ENCODE measurements around the gene SOCS7. TPM values are rescaled to one million over a fixed set of nuclear protein-coding genes. Genes with fewer than 3 reads are reported as not detected.

Gene SOCS7
- total and polyA plus RNA-seq, 2 experiments from 2014 or later: 1.3 to 6.8 TPM

DNA sequence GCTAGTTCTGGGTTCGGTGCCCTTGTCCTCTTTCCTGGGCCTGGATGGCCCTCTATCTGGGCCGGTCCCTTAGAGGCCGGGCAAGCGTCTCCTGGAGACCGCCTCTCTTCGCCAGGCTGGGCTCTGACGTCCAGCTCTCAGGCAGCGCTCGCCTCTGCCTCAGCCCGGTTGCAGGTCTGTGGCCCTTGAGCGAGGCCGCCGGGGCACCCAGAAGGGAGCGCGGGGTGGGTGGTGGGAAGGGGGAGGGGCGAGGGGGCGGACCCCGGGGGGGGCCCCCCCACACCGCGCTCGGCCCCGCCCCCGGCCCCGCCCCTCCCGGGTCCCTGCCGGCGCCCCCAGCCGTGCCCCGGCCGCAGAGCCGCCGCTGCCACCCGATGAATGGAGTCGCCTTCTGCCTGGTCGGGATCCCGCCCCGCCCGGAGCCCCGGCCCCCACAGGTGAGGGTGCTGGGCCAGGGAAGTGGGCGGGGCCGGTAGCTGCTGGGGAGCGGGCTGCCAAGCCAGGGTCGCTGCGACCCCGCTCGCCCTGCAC is 76.5 kb downstream of the SOCS7 start, which contains the start of gene ARHGAP23:
Gene ARHGAP23, plus strand, starts transcription at position 353 of the 531 bp plus-strand sequence. Its CDS starts 22 bp downstream, at position 375.
- Histone ChIP-seq H3K4me3 (peak within 1 kb of the TSS; percentile 84), H4K20me1 (ENCODE audit: insufficient read depth) (0 out of 2 replicates have a peak, but pooled peaks cover 6% of the 10 kb centered on the region), H3K27ac (peak within 1 kb of the TSS; percentile 58), H3K4me1 (ENCODE audit: insufficient read depth) (peaks cover 25% of the 10 kb centered on the region), H2AFZ (peak within 1 kb of the TSS; percentile 74), H3K4me2 (ENCODE audit: unreplicated experiment) (peak within 1 kb of the TSS; percentile 74), H3K36me3 (ENCODE audit: low read depth) (no peaks in the 10 kb centered on the region), H3K79me2 (ENCODE audit: insufficient read depth) (peaks cover 47% of the 10 kb centered on the region), H3K9me3 (ENCODE audit: low read depth) (no peaks in the 10 kb centered on the region), H3F3A (ENCODE audit: insufficient read depth) (peaks cover 29% of the 10 kb centered on the region; the same call in 1 of the 2 replicates), H3K9me2 (ENCODE audit: insufficient read depth) (no peaks in the 10 kb centered on the region), H3K9ac (peak within 1 kb of the TSS; percentile 76), H3K27me3 (replicated peaks; ENCODE audit: insufficient read depth) (no peaks in the 10 kb centered on the region)
- in situ Hi-C loops (cut with MboI): loop anchor here (10.0 kb wide), 1 partner anchor 157 kb away; no protein-coding TSS in a partner anchor
- 2 to 3% methylated on average over 15 to 41 of the region's 46 CpGs for WGBS, 2 experiments (ENCODE audit: low coverage in 1 of 2, low lambda C conversion rate in 2 of 2, missing lambda C conversion rate in 2 of 2)
- DNase-seq: peak; percentile 84
- no peak for TF ChIP-seq EZH2phosphoT487 (IDR thresholded peaks at IDR 0.05; ENCODE audit: insufficient read depth, low read depth)
- TF ChIP-seq EZH2 (IDR thresholded peaks at IDR 0.05; ENCODE audit: insufficient read depth, poor library complexity, severe bottlenecking): no peak

DNA sequence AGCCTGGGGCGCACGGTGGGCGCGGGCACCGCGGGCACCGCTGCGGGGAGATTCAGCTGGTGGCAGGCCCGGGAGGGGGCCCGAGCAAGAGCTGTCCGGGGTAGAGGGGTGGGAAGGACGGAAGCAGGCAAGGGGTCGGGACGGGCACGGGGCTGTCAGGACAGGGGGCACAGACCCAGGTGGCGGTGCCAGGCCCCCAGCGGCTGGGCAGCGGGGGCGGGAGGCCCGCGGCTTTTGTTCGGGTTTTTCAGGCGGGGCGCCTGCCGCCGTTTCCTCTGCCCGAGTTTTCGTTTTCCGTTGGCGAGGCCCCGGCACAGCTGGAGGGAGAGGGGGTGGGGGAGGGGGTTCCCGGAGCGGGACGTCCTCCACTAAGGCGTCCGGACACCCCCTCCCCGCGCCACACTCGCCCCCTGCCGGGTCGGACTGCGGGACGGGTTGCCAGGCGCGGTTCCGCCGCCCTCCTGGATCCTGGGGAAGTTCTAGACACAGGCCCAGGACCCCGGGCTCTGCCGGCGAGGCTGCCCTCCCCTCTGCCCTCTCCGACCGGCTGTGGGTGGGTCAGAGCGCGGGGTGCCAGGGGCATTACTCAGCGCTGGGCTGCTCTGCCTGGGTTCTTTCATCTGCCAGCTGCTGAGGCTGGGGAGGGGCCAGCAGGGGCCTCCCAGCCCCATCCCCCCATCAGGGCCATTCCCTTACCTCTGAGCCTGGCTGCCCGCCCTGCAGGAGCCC is 77.2 kb downstream of the SOCS7 start:
- peak overlapping the region; percentile 84 for H3K4me3 ChIP-seq
- H3K9me3 ChIP-seq (ENCODE audit: low read depth): no peaks in the 10 kb centered on the region
- 1% methylated on average over 20 to 47 of the region's 56 CpGs for WGBS, 2 experiments (ENCODE audit: low coverage in 1 of 2, low lambda C conversion rate in 2 of 2, missing lambda C conversion rate in 2 of 2)
- H3K4me2 ChIP-seq (ENCODE audit: unreplicated experiment): peak overlapping the region; percentile 74
- TF ChIP-seq EZH2phosphoT487 (IDR thresholded peaks at IDR 0.05; ENCODE audit: insufficient read depth, low read depth): no peak
- no peak for TF ChIP-seq EZH2 (IDR thresholded peaks at IDR 0.05; ENCODE audit: insufficient read depth, poor library complexity, severe bottlenecking)
- 0 out of 2 replicates have a peak, but pooled peaks cover 6% of the 10 kb centered on the region for H4K20me1 ChIP-seq (ENCODE audit: insufficient read depth)
- H3K27me3 ChIP-seq (replicated peaks; ENCODE audit: insufficient read depth): no peaks in the 10 kb centered on the region
- H3K79me2 ChIP-seq (ENCODE audit: insufficient read depth): peaks cover 53% of the 10 kb centered on the region
- H3K36me3 ChIP-seq (ENCODE audit: low read depth): no peaks in the 10 kb centered on the region
- in situ Hi-C loops (cut with MboI): loop anchor here (10.0 kb wide), 1 partner anchor 156 kb away; no protein-coding TSS in a partner anchor
- DNase-seq: peak; percentile 77
- peak overlapping the region; percentile 49 for H3K27ac ChIP-seq
- H3K4me1 ChIP-seq (ENCODE audit: insufficient read depth): peaks cover 25% of the 10 kb centered on the region
- H2AFZ ChIP-seq: peak overlapping the region; percentile 63
- peak overlapping the region; percentile 76 for H3K9ac ChIP-seq
- peaks cover 29% of the 10 kb centered on the region; the same call in 1 of the 2 replicates for H3F3A ChIP-seq (ENCODE audit: insufficient read depth)
- no peaks in the 10 kb centered on the region for H3K9me2 ChIP-seq (ENCODE audit: insufficient read depth)

DNA sequence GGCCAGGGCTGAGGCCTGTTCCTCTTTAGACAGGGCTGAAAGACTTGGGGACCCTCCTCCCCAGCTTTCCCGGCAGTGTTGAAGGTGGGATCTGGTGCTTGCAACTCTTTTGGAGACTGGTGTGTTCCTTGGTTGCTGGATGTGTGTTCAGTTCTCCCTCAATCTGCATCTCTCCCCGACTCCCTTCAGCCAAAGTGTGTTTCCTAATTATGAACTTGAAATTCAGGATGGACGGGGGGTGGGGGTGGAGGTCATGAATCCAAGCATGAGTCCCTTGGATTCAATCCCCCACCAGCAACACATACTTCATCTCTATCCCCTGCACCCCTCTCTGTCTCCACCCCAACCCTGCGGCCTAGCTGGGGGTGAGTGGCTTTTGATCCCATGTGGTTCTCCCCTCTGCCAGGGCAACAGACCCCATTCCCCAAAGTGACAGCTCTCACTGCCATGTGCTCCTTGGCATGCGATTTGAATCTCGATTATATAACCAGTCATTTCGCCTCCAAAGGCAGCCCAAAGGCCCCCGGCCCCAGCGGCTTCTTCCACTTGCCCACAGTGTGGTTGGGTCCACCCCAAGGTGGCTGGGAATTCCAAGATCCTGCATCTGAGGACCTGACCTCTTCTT is 77.9 kb downstream of the SOCS7 start:
- no peak for TF ChIP-seq EZH2 (IDR thresholded peaks at IDR 0.05; ENCODE audit: insufficient read depth, poor library complexity, severe bottlenecking)
- no peaks in the 10 kb centered on the region for H3K36me3 ChIP-seq (ENCODE audit: low read depth)

DNA sequence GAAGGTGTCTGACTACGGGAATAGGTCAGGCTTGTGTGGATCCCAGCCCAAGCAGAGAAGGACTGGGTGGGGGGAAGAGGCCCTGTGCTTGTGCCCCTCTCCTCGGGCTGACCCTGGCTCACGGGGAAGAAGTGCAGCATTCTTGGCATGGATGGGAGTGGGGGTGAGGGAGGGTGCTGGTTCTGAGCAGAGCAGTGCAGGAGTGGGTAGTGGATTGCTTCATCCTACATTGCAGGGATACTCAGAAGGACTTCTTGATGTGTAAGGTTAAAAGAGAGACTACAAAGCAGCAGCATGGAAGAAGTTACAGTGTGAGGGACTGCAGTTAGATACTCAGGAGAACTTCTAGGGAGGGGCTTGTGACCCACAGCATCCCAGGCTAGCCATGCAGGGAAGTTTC is 78.7 kb downstream of the SOCS7 start:
- peak; percentile 70 for DNase-seq
- Histone ChIP-seq H2AFZ (no peak overlapping the region), H3K4me3 (peak overlapping the region; percentile 84), H3K9ac (peak overlapping the region; percentile 76; the same call in 1 of the 2 replicates), H3K4me1 (ENCODE audit: insufficient read depth) (peaks cover 25% of the 10 kb centered on the region), H3K36me3 (ENCODE audit: low read depth) (no peaks in the 10 kb centered on the region), H3K27ac (peak overlapping the region; percentile 49), H3K27me3 (replicated peaks; ENCODE audit: insufficient read depth) (no peaks in the 10 kb centered on the region), H3K79me2 (ENCODE audit: insufficient read depth) (peaks cover 69% of the 10 kb centered on the region), H3K4me2 (ENCODE audit: unreplicated experiment) (peak overlapping the region; percentile 74), H3K9me2 (ENCODE audit: insufficient read depth) (no peaks in the 10 kb centered on the region), H4K20me1 (ENCODE audit: insufficient read depth) (0 out of 2 replicates have a peak, but pooled peaks cover 6% of the 10 kb centered on the region), H3F3A (ENCODE audit: insufficient read depth) (peaks cover 29% of the 10 kb centered on the region; the same call in 1 of the 2 replicates), H3K9me3 (ENCODE audit: low read depth) (no peaks in the 10 kb centered on the region)
- 19 to 34% methylated on average over 3 of the region's 3 CpGs for WGBS, 2 experiments (ENCODE audit: low coverage in 1 of 2, low lambda C conversion rate in 2 of 2, missing lambda C conversion rate in 2 of 2)
- TF ChIP-seq EZH2 (IDR thresholded peaks at IDR 0.05; ENCODE audit: insufficient read depth, poor library complexity, severe bottlenecking): no peak
- TF ChIP-seq EZH2phosphoT487 (IDR thresholded peaks at IDR 0.05; ENCODE audit: insufficient read depth, low read depth): no peak
- in situ Hi-C loops (cut with MboI): loop anchor here (10.0 kb wide), 1 partner anchor 54 kb away; no protein-coding TSS in a partner anchor

More for the DNA sequence above, 77.9 kb downstream of the SOCS7 start:
- peak; percentile 36 for DNase-seq
- Histone ChIP-seq H3K27ac (peak overlapping the region; percentile 49), H3K9ac (peak overlapping the region; percentile 76), H3K4me2 (ENCODE audit: unreplicated experiment) (peak overlapping the region; percentile 74), H3K79me2 (ENCODE audit: insufficient read depth) (peaks cover 61% of the 10 kb centered on the region), H3K9me2 (ENCODE audit: insufficient read depth) (no peaks in the 10 kb centered on the region), H3F3A (ENCODE audit: insufficient read depth) (peaks cover 29% of the 10 kb centered on the region; the same call in 1 of the 2 replicates), H3K27me3 (replicated peaks; ENCODE audit: insufficient read depth) (no peaks in the 10 kb centered on the region), H4K20me1 (ENCODE audit: insufficient read depth) (0 out of 2 replicates have a peak, but pooled peaks cover 6% of the 10 kb centered on the region), H3K4me1 (ENCODE audit: insufficient read depth) (peaks cover 25% of the 10 kb centered on the region), H3K4me3 (peak overlapping the region; percentile 84), H3K9me3 (ENCODE audit: low read depth) (no peaks in the 10 kb centered on the region), H2AFZ (peak overlapping the region; percentile 63; the same call in 1 of the 2 replicates)
- 14 to 16% methylated on average over 8 to 9 of the region's 9 CpGs for WGBS, 2 experiments (ENCODE audit: low coverage in 1 of 2, low lambda C conversion rate in 2 of 2, missing lambda C conversion rate in 2 of 2)
- in situ Hi-C loops (cut with MboI): loop anchor here (10.0 kb wide), 2 partner anchors 55 to 155 kb away; no protein-coding TSS in a partner anchor
